Right atrium auricular region (tissue), 2 donors: ENCODE measurements around the gene ZNF763. TPM values are rescaled to one million over a fixed set of nuclear protein-coding genes. Genes with fewer than 3 reads are reported as not detected.

ENCODE experiments used
- DNase-seq: peaks from one replicate; pipeline ENCODE4 v3.0.0-alpha.2; 2019; ENCODE audit warnings: low spot score
- H3K27ac ChIP-seq, 2 donors: fragments of 200-600 bp; sonication (generic); 1 replicate in 1 of 2; 2 replicates in 1 of 2; pipeline ENCODE4 v1.5.1; 2016 to 2019
- H3K27me3 ChIP-seq, 2 donors: fragments of 200-600 bp; sonication (generic); one replicate each; pipeline versions ENCODE4 v1.5.1 to v1.6.0; 2017 to 2019
- H3K36me3 ChIP-seq: fragments of 200-600 bp; sonication (generic); one replicate; pipeline ENCODE4 v1.5.1; 2016
- H3K4me1 ChIP-seq, 2 donors: fragments of 200-600 bp; sonication (generic); one replicate each; pipeline versions ENCODE4 v1.5.1 to v1.6.0; 2017 to 2019
- H3K4me3 ChIP-seq, 2 donors: fragments of 200-600 bp; sonication (generic); 1 replicate in 1 of 2; 2 replicates in 1 of 2; pipeline ENCODE4 v1.5.1; 2017 to 2019; ENCODE audit warnings: mild to moderate bottlenecking in 1 of 2, moderate library complexity in 1 of 2
- H3K9me3 ChIP-seq, 2 donors: fragments of 200-600 bp; sonication (generic); one replicate each; pipeline ENCODE4 v1.5.1; 2019
- CTCF ChIP-seq, 2 donors: fragments of 200-600 bp; sonication (generic); IDR thresholded peaks; one replicate each; pipeline ENCODE4 v1.5.1; 2019; ENCODE audit warnings: antibody characterized with exemption in 2 of 2
- total RNA-seq, 2 donors: library from RNA; depleted of rRNA; stranded (reverse); fragments of >200 nt; gene quantifications; one replicate each; pipeline ENCODE4 v1.1.0, GENCODE V29; 2016

Gene ZNF763
- total RNA-seq, 2 donors from 2014 or later: 1.4 to 2.6 TPM

- TF ChIP-seq CTCF (IDR thresholded peaks at IDR 0.05): no peak
- Histone ChIP-seq H3K27ac (peak overlapping the region; percentile 90 to 94), H3K4me3 (peak overlapping the region; percentile 53 to 71), H3K9me3 (no peaks in the 10 kb centered on the region), H3K36me3 (no peaks in the 10 kb centered on the region), H3K4me1 (peaks cover 0 to 14% of the 10 kb centered on the region in 2 donors), H3K27me3 (no peaks in the 10 kb centered on the region)
- DNase-seq: no peak
Measured at GRCh38 chr19:11964496-11964857, 363 bp upstream of the ZNF763 start.

GRCh38 chr19:11970174-11970573, 5.3 kb downstream of the ZNF763 start:
- DNase-seq: no peak
- Histone ChIP-seq H3K9me3 (no peaks in the 10 kb centered on the region), H3K4me1 (peaks cover 0 to 5% of the 10 kb centered on the region in 2 donors), H3K27ac (no peak overlapping the region), H3K27me3 (no peaks in the 10 kb centered on the region), H3K4me3 (no peak overlapping the region), H3K36me3 (no peaks in the 10 kb centered on the region)
- no peak for TF ChIP-seq CTCF (IDR thresholded peaks at IDR 0.05)

GRCh38 chr19:11971041-11971440, 6.2 kb downstream of the ZNF763 start:
- Histone ChIP-seq H3K36me3 (no peaks in the 10 kb centered on the region), H3K4me1 (no peaks in the 10 kb centered on the region), H3K27me3 (no peaks in the 10 kb centered on the region), H3K9me3 (peaks cover 0 to 2% of the 10 kb centered on the region in 2 donors), H3K27ac (no peak overlapping the region), H3K4me3 (no peak overlapping the region)
- no peak for TF ChIP-seq CTCF (IDR thresholded peaks at IDR 0.05)
- no peak for DNase-seq

GRCh38 chr19:11973019-11973810, 8.4 kb downstream of the ZNF763 start:
- Histone ChIP-seq H3K4me3 (no peak overlapping the region), H3K27me3 (no peaks in the 10 kb centered on the region), H3K36me3 (peaks cover 14% of the 10 kb centered on the region), H3K4me1 (no peaks in the 10 kb centered on the region), H3K9me3 (peaks cover 4 to 15% of the 10 kb centered on the region in 2 donors), H3K27ac (no peak overlapping the region)
- DNase-seq: no peak
- no peak for TF ChIP-seq CTCF (IDR thresholded peaks at IDR 0.05)

GRCh38 chr19:11978492-11979100, 13.8 kb downstream of the ZNF763 start:
- H3K9me3 ChIP-seq: peaks cover 24 to 60% of the 10 kb centered on the region in 2 donors
- no peak for TF ChIP-seq CTCF (IDR thresholded peaks at IDR 0.05)
- H3K4me1 ChIP-seq: no peaks in the 10 kb centered on the region
- DNase-seq: no peak
- peaks cover 29% of the 10 kb centered on the region for H3K36me3 ChIP-seq
- H3K4me3 ChIP-seq: no peak overlapping the region
- H3K27ac ChIP-seq: no peak overlapping the region
- no peaks in the 10 kb centered on the region for H3K27me3 ChIP-seq
